Measurements from ENCODE around the gene RFPL2.
"Not testable (repeated sequence)": the region's sequence is repeated elsewhere in the genome, so short reads cannot be mapped to it uniquely, and the experiment has no call there.

RFPL2 gene

DNA sequence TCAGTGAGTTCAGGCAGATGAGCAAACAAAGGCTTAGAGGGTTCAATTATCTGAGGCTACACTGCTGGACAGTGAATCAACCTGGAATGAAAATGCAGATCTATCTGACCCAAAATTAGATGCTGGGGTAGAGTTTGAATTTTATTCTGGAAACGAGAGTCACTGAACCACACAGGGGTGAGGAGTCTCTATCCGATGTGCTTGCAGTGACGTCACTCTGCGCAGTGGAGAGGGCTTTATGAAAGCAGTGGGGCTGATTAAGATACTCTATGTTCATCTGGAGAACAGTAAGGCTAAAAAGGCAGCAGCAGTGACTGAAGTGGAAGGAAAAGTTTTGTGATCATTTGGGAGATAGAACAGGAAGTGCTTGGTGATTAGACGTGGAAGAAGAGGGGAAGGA lies 44.5 kb downstream of the RFPL2 start:
- not testable (repeated sequence) for DNase-seq

- no peak for DNase-seq
Measured at GRCh38 chr22:32158712-32159533, 46.0 kb downstream of the RFPL2 start, which contains the start of gene C22orf42. C22orf42 (minus strand) TSS chr22:32159303; CDS start chr22:32159215, 88 bp downstream.

DNA sequence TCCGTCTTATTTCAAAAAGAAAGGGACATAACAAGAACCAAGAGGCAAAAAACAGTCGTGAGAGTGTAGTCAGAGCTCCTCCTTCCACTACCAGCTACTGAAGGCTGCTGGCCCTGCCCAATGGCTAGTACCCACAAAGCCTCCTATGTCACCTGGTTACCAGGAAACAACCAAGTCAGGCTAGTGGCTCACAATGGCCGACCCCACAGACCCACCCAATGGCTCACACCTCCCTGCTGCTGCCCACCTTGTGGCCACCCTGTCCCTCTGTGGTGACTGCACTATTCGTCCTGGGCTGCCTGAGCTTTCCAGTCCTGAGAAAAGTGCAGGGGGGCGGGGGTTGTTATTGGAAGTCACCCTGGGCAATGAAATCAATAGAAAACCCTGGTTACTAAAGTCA lies 47.2 kb downstream of the RFPL2 start:
- not testable (repeated sequence) for DNase-seq

GRCh38 chr22:32154727-32155126 lies 50.1 kb downstream of the RFPL2 start:
- DNase-seq, result not testable (repeated sequence)

DNA sequence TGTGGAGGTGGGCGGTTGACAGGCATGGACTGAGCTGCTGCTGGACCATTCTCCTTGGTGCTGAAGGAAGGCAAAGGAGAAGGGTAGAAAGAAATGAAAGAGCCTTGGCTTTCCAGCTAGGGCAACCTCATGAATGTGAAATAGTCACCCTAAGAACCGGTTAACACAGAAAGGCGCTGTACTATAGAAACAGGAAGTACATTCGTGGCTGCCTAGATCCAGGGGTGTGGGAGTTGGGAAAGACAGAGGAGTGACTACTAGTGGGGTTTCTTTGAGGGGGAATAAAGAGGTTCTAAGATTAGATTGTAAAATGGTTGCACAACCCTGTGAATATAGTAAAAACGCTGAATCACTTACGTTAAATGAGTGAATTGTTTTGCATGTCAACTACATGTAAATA lies 53.2 kb downstream of the RFPL2 start:
- DNase-seq, result not testable (repeated sequence)

DNA sequence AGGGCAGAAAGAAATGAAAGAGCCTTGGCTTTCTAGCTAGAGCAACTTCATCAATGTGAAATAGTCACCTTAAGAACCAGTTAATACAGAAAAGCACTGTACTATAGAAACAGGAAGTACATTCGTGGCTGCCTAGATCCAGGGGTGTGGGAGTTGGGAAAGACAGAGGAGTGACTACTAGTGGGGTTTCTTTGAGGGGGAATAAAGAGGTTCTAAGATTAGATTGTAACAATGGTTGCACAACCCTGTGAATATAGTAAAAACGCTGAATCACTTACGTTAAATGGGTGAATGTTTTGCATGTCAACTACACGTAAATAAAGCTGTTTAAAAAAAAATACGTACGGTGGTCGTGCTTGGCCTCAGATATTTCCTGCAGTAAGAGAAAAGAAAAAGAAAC lies 54.2 kb downstream of the RFPL2 start:
- DNase-seq, result not testable (repeated sequence)

GRCh38 chr22:32148372-32148771 lies 56.5 kb downstream of the RFPL2 start:
- DNase-seq, result not testable (repeated sequence)

DNA sequence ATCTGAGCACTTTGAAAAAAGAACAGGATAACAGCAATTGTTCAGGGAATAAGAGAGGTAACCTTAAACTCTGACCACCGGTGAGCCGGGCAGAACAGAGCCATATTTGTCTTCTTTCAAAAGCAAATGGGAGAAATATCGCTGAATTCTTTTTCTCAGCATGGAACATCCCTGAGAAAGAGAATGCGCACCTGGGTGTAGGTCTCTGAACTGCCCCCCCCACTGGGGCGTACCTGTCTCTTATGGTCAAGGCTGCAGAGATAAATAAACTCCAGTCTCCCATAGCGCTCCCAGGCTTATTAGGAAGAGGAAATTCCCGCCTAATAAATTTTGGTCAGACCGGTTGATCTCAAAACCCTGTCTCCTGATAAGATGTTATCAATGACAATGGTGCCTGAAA lies 57.7 kb downstream of the RFPL2 start:
- DNase-seq, result not testable (repeated sequence)

- no peak for DNase-seq
Measured at GRCh38 chr22:32144496-32145274, 60.2 kb downstream of the RFPL2 start.

DNA sequence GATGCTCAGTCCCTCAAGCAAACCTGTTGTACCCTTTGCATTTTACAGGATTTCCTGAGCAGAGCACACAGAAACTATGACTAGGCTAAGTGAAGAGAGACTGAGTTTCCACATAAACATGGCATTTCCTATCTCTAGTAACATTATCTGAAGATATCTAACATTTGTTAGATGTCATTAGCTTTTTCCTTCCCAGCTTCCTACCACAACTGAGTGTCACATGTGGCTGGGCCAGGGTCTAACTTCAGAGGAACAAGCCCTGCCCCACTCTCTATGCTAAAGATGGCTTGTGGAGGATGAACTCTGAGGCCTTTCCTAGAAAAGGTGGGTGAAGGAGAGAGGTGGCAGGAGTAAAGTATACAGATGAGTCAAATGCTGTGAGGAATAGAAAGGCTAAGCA lies 62.3 kb downstream of the RFPL2 start:
- DNase-seq, result no peak

GRCh38 chr22:32140688-32141087 lies 64.2 kb downstream of the RFPL2 start:
- not testable (repeated sequence) for DNase-seq
